ENCODE results near the gene ACER1. TPM values are rescaled to one million over a fixed set of nuclear protein-coding genes. Genes with fewer than 3 reads are reported as not detected.

The ACER1 gene
- total RNA-seq, 1 experiment from 2014 or later: not detected

GRCh38 chr19:6276447-6276846, 57.0 kb downstream of the ACER1 start:
- H4K20me1 ChIP-seq (ENCODE audit: insufficient read depth, low read depth, low read length): peaks cover 68% of the 10 kb centered on the region
- H3K4me3 ChIP-seq (ENCODE audit: low read length): no peak overlapping the region
- H3K36me3 ChIP-seq (ENCODE audit: insufficient read depth, low read length): no peaks in the 10 kb centered on the region
- H3K4me1 ChIP-seq (ENCODE audit: low read length): peaks cover 24% of the 10 kb centered on the region
- H3K9me2 ChIP-seq (replicated peaks; ENCODE audit: insufficient read depth, low read length): no peaks in the 10 kb centered on the region
- no peaks in the 10 kb centered on the region for H3K9me3 ChIP-seq (ENCODE audit: low read length)
- H3K27me3 ChIP-seq (ENCODE audit: low read length): no peaks in the 10 kb centered on the region
- H3K9ac ChIP-seq (ENCODE audit: low read length): no peak overlapping the region
- DNase-seq: no peak
- H3K27ac ChIP-seq (ENCODE audit: low read length): no peak overlapping the region
- H3K79me2 ChIP-seq (ENCODE audit: low read length): peaks cover 80% of the 10 kb centered on the region
- no peak overlapping the region for H3K4me2 ChIP-seq (ENCODE audit: low read depth, low read length, poor library complexity, severe bottlenecking)
- H2AFZ ChIP-seq (ENCODE audit: low read length): no peak overlapping the region

GRCh38 chr19:6275170-6275744, 58.2 kb downstream of the ACER1 start:
- Histone ChIP-seq H4K20me1 (ENCODE audit: insufficient read depth, low read depth, low read length) (peaks cover 68% of the 10 kb centered on the region), H3K4me1 (ENCODE audit: low read length) (peaks cover 24% of the 10 kb centered on the region), H3K4me2 (ENCODE audit: low read depth, low read length, poor library complexity, severe bottlenecking) (no peak overlapping the region), H3K79me2 (ENCODE audit: low read length) (peaks cover 89% of the 10 kb centered on the region), H3K4me3 (ENCODE audit: low read length) (no peak overlapping the region), H3K9me2 (replicated peaks; ENCODE audit: insufficient read depth, low read length) (no peaks in the 10 kb centered on the region), H3K36me3 (ENCODE audit: insufficient read depth, low read length) (no peaks in the 10 kb centered on the region), H3K9ac (ENCODE audit: low read length) (no peak overlapping the region), H3K27me3 (ENCODE audit: low read length) (no peaks in the 10 kb centered on the region), H3K27ac (ENCODE audit: low read length) (no peak overlapping the region), H3K9me3 (ENCODE audit: low read length) (no peaks in the 10 kb centered on the region), H2AFZ (ENCODE audit: low read length) (no peak overlapping the region)
- no peak for DNase-seq

DNA sequence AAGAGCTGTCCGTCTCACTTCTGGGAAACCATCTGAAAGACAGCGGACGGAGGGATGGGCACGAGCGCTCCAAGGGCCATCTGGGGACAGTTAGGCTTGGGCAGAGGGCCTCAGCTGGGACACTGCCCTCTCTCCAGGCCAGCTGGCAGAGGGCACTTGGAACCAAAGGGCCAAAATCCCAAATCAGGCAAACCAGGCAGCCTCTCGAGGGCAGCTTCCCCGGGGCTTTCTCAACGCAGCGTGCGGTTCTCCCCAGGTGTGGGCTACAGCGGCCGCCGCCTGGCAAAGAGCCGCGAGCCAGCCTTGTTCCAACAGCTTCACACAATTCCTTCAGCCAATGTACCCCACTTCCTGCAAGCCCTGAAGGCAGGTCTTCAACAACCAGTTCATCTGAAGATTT, 58.7 kb downstream of the ACER1 start:
- Histone ChIP-seq H3K9ac (ENCODE audit: low read length) (no peak overlapping the region), H3K36me3 (ENCODE audit: insufficient read depth, low read length) (no peaks in the 10 kb centered on the region), H3K4me2 (ENCODE audit: low read depth, low read length, poor library complexity, severe bottlenecking) (no peak overlapping the region), H3K4me3 (ENCODE audit: low read length) (no peak overlapping the region), H3K79me2 (ENCODE audit: low read length) (peaks cover 89% of the 10 kb centered on the region), H4K20me1 (ENCODE audit: insufficient read depth, low read depth, low read length) (peaks cover 73% of the 10 kb centered on the region), H3K4me1 (ENCODE audit: low read length) (peaks cover 24% of the 10 kb centered on the region), H3K27me3 (ENCODE audit: low read length) (no peaks in the 10 kb centered on the region), H3K27ac (ENCODE audit: low read length) (no peak overlapping the region), H2AFZ (ENCODE audit: low read length) (no peak overlapping the region), H3K9me2 (replicated peaks; ENCODE audit: insufficient read depth, low read length) (no peaks in the 10 kb centered on the region), H3K9me3 (ENCODE audit: low read length) (no peaks in the 10 kb centered on the region)
- no peak for DNase-seq

GRCh38 chr19:6273701-6274601, 59.5 kb downstream of the ACER1 start:
- Histone ChIP-seq H3K9me2 (replicated peaks; ENCODE audit: insufficient read depth, low read length) (no peaks in the 10 kb centered on the region), H3K4me2 (ENCODE audit: low read depth, low read length, poor library complexity, severe bottlenecking) (no peak overlapping the region)

DNA sequence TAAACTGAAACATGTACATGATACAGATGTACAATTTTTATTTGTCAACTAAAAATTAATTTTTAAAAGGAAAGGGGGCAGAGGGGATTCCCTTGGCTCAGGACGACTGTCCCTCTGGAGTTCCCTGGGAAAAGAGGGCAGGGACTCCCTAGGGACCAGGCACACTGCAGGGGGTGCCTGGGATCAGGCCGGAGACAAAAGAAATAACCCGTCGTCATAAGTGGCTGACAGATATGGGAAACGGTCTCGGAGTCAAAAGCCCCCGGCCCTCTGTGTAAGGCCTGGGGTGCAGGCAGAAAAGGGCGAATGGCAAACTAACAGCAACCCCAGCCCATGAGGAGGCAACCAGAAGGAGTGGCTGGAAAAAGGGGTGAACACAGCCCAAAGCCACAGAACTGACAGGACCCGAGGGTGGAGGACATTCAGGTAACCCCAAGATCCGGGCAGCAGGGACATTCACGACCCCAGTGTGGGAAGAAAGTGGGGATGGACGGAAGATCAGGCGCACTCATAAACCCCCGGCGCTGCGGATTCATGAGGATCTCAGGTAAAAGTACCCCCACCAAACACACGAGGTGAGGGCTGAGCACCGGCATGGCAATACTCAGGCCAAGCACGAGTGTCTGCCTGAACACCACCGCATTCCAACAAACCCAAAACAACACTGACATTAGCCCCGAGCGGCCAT, 60.4 kb downstream of the ACER1 start:
- DNase-seq: no peak
- Histone ChIP-seq H3K27ac (ENCODE audit: low read length) (no peak overlapping the region), H3K9me3 (ENCODE audit: low read length) (no peaks in the 10 kb centered on the region), H3K9ac (ENCODE audit: low read length) (no peak overlapping the region), H4K20me1 (ENCODE audit: insufficient read depth, low read depth, low read length) (peaks cover 68% of the 10 kb centered on the region), H3K4me3 (ENCODE audit: low read length) (no peak overlapping the region), H3K4me1 (ENCODE audit: low read length) (peaks cover 14% of the 10 kb centered on the region), H3K36me3 (ENCODE audit: insufficient read depth, low read length) (no peaks in the 10 kb centered on the region), H3K9me2 (replicated peaks; ENCODE audit: insufficient read depth, low read length) (no peaks in the 10 kb centered on the region), H2AFZ (ENCODE audit: low read length) (no peak overlapping the region), H3K27me3 (ENCODE audit: low read length) (no peaks in the 10 kb centered on the region), H3K79me2 (ENCODE audit: low read length) (peaks cover 82% of the 10 kb centered on the region), H3K4me2 (ENCODE audit: low read depth, low read length, poor library complexity, severe bottlenecking) (no peak overlapping the region)

More at GRCh38 chr19:6273701-6274601, 59.5 kb downstream of the ACER1 start:
- no peaks in the 10 kb centered on the region for H3K36me3 ChIP-seq (ENCODE audit: insufficient read depth, low read length)
- H3K79me2 ChIP-seq (ENCODE audit: low read length): peaks cover 84% of the 10 kb centered on the region
- no peak overlapping the region for H3K4me3 ChIP-seq (ENCODE audit: low read length)
- no peak overlapping the region for H3K9ac ChIP-seq (ENCODE audit: low read length)
- H3K9me3 ChIP-seq (ENCODE audit: low read length): no peaks in the 10 kb centered on the region
- H3K4me1 ChIP-seq (ENCODE audit: low read length): peaks cover 23% of the 10 kb centered on the region
- no peak overlapping the region for H2AFZ ChIP-seq (ENCODE audit: low read length)
- no peak for DNase-seq
- H4K20me1 ChIP-seq (ENCODE audit: insufficient read depth, low read depth, low read length): peaks cover 70% of the 10 kb centered on the region
- no peaks in the 10 kb centered on the region for H3K27me3 ChIP-seq (ENCODE audit: low read length)
- H3K27ac ChIP-seq (ENCODE audit: low read length): no peak overlapping the region

GRCh38 chr19:6272411-6272791, 61.0 kb downstream of the ACER1 start:
- no peaks in the 10 kb centered on the region for H3K36me3 ChIP-seq (ENCODE audit: insufficient read depth, low read length)
- peaks cover 82% of the 10 kb centered on the region for H3K79me2 ChIP-seq (ENCODE audit: low read length)
- no peak overlapping the region for H2AFZ ChIP-seq (ENCODE audit: low read length)
- no peak for DNase-seq
- peaks cover 68% of the 10 kb centered on the region for H4K20me1 ChIP-seq (ENCODE audit: insufficient read depth, low read depth, low read length)
- no peak overlapping the region for H3K9ac ChIP-seq (ENCODE audit: low read length)
- H3K27ac ChIP-seq (ENCODE audit: low read length): no peak overlapping the region
- no peaks in the 10 kb centered on the region for H3K27me3 ChIP-seq (ENCODE audit: low read length)
- no peak overlapping the region for H3K4me2 ChIP-seq (ENCODE audit: low read depth, low read length, poor library complexity, severe bottlenecking)
- H3K9me3 ChIP-seq (ENCODE audit: low read length): no peaks in the 10 kb centered on the region
- no peaks in the 10 kb centered on the region for H3K9me2 ChIP-seq (replicated peaks; ENCODE audit: insufficient read depth, low read length)
- H3K4me1 ChIP-seq (ENCODE audit: low read length): peaks cover 7% of the 10 kb centered on the region
- no peak overlapping the region for H3K4me3 ChIP-seq (ENCODE audit: low read length)

DNA sequence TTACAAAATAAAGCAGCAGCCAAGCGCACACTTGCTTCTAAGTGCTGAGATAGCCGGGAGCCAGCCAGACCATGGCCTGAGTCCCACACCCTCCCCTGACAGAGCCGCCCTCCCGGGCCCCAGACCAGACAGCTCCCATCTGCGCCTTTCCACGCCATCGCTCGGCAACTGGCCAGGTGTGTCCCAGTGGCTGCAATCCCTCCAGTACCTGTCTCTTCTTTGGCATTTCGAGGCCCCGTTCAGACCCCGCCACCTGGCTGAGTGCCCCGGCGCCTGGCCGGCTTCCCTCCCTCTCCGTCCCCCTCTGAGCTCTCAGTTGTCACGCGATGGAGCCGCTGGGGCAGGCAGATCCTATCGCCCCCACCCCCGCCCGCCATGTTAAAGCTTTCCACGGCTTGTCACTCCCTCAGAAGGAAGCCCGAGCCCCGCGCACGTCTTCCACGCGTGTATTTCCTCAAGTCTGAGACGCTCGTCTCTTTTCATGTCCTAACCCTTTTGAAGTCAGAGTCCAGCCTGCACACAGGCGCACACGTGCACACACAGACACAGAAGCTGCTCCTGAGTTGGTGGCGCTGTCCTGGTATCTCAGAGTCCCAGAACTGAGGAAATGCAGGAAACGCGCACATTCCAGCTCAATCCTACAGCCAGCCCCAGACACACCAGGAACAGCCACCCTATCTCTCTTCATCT, 61.5 kb downstream of the ACER1 start:
- no peak overlapping the region for H3K4me3 ChIP-seq (ENCODE audit: low read length)
- no peaks in the 10 kb centered on the region for H3K9me3 ChIP-seq (ENCODE audit: low read length)
- no peaks in the 10 kb centered on the region for H3K36me3 ChIP-seq (ENCODE audit: insufficient read depth, low read length)
- H3K9ac ChIP-seq (ENCODE audit: low read length): no peak overlapping the region
- peaks cover 82% of the 10 kb centered on the region for H3K79me2 ChIP-seq (ENCODE audit: low read length)
- H3K4me2 ChIP-seq (ENCODE audit: low read depth, low read length, poor library complexity, severe bottlenecking): no peak overlapping the region
- no peak overlapping the region for H3K27ac ChIP-seq (ENCODE audit: low read length)
- H3K9me2 ChIP-seq (replicated peaks; ENCODE audit: insufficient read depth, low read length): no peaks in the 10 kb centered on the region
- H3K27me3 ChIP-seq (ENCODE audit: low read length): no peaks in the 10 kb centered on the region
- DNase-seq: no peak
- H4K20me1 ChIP-seq (ENCODE audit: insufficient read depth, low read depth, low read length): peaks cover 66% of the 10 kb centered on the region
- no peak overlapping the region for H2AFZ ChIP-seq (ENCODE audit: low read length)
- H3K4me1 ChIP-seq (ENCODE audit: low read length): peaks cover 2% of the 10 kb centered on the region

GRCh38 chr19:6271251-6271650, 62.2 kb downstream of the ACER1 start:
- DNase-seq: no peak
- Histone ChIP-seq H3K9me2 (replicated peaks; ENCODE audit: insufficient read depth, low read length) (no peaks in the 10 kb centered on the region), H4K20me1 (ENCODE audit: insufficient read depth, low read depth, low read length) (peaks cover 60% of the 10 kb centered on the region), H3K36me3 (ENCODE audit: insufficient read depth, low read length) (no peaks in the 10 kb centered on the region), H3K4me1 (ENCODE audit: low read length) (no peaks in the 10 kb centered on the region), H3K4me2 (ENCODE audit: low read depth, low read length, poor library complexity, severe bottlenecking) (no peak overlapping the region), H3K27ac (ENCODE audit: low read length) (no peak overlapping the region), H3K27me3 (ENCODE audit: low read length) (no peaks in the 10 kb centered on the region), H3K9ac (ENCODE audit: low read length) (no peak overlapping the region), H3K4me3 (ENCODE audit: low read length) (no peak overlapping the region), H3K79me2 (ENCODE audit: low read length) (peaks cover 79% of the 10 kb centered on the region), H2AFZ (ENCODE audit: low read length) (no peak overlapping the region), H3K9me3 (ENCODE audit: low read length) (no peaks in the 10 kb centered on the region)

All from Karpas-422 (cell line).